Suprapubic skin (tissue), 4 donors: Measurements from ENCODE around the gene CNBD2. TPM values are rescaled to one million over a fixed set of nuclear protein-coding genes. Genes with fewer than 3 reads are reported as not detected.

Source experiments
- DNase-seq, 2 donors: peaks; one replicate each; pipeline ENCODE4 v3.0.0-alpha.2; 2019; ENCODE audit warnings: low spot score in 2 of 2
- H3K27ac ChIP-seq: fragments of 200-600 bp; sonication (generic); one replicate; pipeline ENCODE4 v1.5.1; 2019
- H3K27me3 ChIP-seq: fragments of 200-600 bp; sonication (generic); one replicate; pipeline ENCODE4 v1.5.1; 2019
- H3K36me3 ChIP-seq: fragments of 200-600 bp; sonication (generic); one replicate; pipeline ENCODE4 v1.5.1; 2019
- H3K4me1 ChIP-seq: fragments of 200-600 bp; sonication (generic); one replicate; pipeline ENCODE4 v1.5.1; 2019
- H3K4me3 ChIP-seq: fragments of 200-600 bp; sonication (generic); one replicate; pipeline ENCODE4 v1.5.1; 2019; ENCODE audit warnings: mild to moderate bottlenecking
- H3K9me3 ChIP-seq: fragments of 200-600 bp; sonication (generic); one replicate; pipeline ENCODE4 v1.5.1; 2019
- EP300 ChIP-seq: sonication (generic); formaldehyde crosslinking; IDR thresholded peaks from one replicate; pipeline ENCODE4 v1.6.1; 2017; ENCODE audit warnings: antibody characterized with exemption
- POLR2A ChIP-seq, 2 donors: fragments of 450-650 bp; IDR thresholded peaks; one replicate each; pipeline ENCODE4 v1.6.1; 2017; ENCODE audit warnings: antibody characterized with exemption in 2 of 2, mild to moderate bottlenecking in 2 of 2, moderate library complexity in 2 of 2
- POLR2AphosphoS5 ChIP-seq, 3 donors: sonication (generic); formaldehyde crosslinking; IDR thresholded peaks; one replicate each; pipeline ENCODE4 v1.6.1; 2017; ENCODE audit warnings: antibody characterized with exemption in 3 of 3
- WGBS: methylation state at CpG from one replicate; pipeline ENCODE4 v1.1.5; 2018; 5-methylcytosine and 5-hydroxymethylcytosine counted together
- total RNA-seq, 4 donors: library from RNA; depleted of rRNA; stranded (reverse); fragments of >200 nt; gene quantifications; one replicate each; pipeline ENCODE4 v1.1.0, GENCODE V29; 2016
- TF ChIP-seq, protein P1 (sequence below), 2 donors: fragments of 200-600 bp in 1 of 2; fragments of 450-650 bp in 1 of 2; sonication (generic) in 1 of 2; IDR thresholded peaks; one replicate each; pipeline ENCODE4 v1.5.1; 2016 to 2019; ENCODE audit warnings: antibody characterized with exemption in 2 of 2, mild to moderate bottlenecking in 1 of 2, moderate library complexity in 1 of 2

CNBD2 gene
- total RNA-seq, result 10 to 100 TPM in 2 of 4 donors, 1 to 10 TPM in 2; 6.4 to 19.7 (median 10.3) TPM

DNA sequence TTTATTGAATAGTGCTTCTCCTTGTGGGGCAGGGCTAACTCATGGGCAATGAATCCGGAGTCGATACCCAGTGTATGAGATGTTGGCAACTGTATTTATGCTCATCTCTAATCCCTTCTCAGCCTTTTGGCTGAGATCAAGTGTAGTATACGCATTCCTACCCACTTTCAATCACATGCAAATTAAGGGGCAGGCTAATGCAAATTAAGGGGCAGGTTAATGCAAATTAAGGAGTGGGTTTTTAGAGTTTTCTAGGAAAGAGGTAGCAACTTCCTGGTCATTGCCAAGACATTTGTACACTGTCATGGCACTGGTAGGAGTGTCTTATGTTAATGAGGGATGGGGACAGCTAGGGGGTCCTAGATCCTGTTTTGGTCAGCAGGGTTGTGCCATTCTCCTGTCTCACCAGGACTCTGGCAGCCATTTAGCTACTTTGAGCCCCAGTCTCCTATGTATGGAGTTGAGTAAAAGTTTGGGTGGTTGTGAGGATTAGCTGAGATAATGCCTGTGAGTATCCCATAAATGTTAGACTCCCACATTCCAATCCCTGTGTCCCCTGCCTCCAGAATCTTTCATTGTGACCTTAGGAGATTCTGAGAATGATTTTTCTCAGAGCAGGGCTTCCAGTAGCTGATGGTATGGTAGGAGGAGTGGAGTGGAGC, at the start of gene CNBD2:
Gene CNBD2 (plus strand): TSS at position 612 of the 662 bp plus-strand sequence. CDS start 173 bp downstream, outside the sequence.
- H3K36me3 ChIP-seq, result no peaks in the 10 kb centered on the region
- H3K9me3 ChIP-seq, result no peaks in the 10 kb centered on the region
- TF ChIP-seq, protein P1, sequence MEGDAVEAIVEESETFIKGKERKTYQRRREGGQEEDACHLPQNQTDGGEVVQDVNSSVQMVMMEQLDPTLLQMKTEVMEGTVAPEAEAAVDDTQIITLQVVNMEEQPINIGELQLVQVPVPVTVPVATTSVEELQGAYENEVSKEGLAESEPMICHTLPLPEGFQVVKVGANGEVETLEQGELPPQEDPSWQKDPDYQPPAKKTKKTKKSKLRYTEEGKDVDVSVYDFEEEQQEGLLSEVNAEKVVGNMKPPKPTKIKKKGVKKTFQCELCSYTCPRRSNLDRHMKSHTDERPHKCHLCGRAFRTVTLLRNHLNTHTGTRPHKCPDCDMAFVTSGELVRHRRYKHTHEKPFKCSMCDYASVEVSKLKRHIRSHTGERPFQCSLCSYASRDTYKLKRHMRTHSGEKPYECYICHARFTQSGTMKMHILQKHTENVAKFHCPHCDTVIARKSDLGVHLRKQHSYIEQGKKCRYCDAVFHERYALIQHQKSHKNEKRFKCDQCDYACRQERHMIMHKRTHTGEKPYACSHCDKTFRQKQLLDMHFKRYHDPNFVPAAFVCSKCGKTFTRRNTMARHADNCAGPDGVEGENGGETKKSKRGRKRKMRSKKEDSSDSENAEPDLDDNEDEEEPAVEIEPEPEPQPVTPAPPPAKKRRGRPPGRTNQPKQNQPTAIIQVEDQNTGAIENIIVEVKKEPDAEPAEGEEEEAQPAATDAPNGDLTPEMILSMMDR (IDR thresholded peaks at IDR 0.05), result no peak
- TF ChIP-seq POLR2AphosphoS5 (IDR thresholded peaks at IDR 0.05) (no peak), EP300 (no peak), POLR2A (IDR thresholded peaks at IDR 0.05) (no peak)
- H3K27me3 ChIP-seq, result no peaks in the 10 kb centered on the region
- no peak for DNase-seq
- no peak within 1 kb of the TSS for H3K4me3 ChIP-seq
- WGBS, result 98% methylated on average over 3 of the region's 3 CpGs
- H3K27ac ChIP-seq, result no peak within 1 kb of the TSS
- H3K4me1 ChIP-seq, result peaks cover 8% of the 10 kb centered on the region

DNA sequence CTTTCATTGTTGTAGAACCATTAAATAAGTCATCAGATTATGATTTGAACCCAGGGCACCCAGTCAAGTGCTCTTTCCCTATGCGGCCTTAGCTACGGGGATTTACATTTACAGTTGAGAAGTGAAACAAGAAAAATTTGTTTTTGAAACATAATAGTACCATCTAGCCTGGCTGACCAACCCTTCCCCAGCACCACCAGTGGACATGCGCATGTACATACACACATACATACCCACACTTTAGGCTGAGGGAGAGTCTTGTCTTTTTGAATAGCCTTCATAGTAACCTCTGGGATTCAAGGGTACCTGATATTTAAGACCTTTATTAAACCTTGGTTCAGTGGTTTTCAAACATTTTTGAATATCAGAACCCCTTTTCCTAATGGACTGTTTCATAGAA, 47.9 kb upstream of the CNBD2 start:
- Histone ChIP-seq H3K27me3 (no peaks in the 10 kb centered on the region), H3K4me1 (no peaks in the 10 kb centered on the region), H3K9me3 (no peaks in the 10 kb centered on the region), H3K36me3 (peaks cover 47% of the 10 kb centered on the region), H3K27ac (no peak overlapping the region), H3K4me3 (no peak overlapping the region)
- no peak for DNase-seq
- TF ChIP-seq POLR2A (IDR thresholded peaks at IDR 0.05), result no peak
- TF ChIP-seq, protein P1 (IDR thresholded peaks at IDR 0.05), result no peak
- TF ChIP-seq EP300, result no peak
- no peak for TF ChIP-seq POLR2AphosphoS5 (IDR thresholded peaks at IDR 0.05)
- 94% methylated on average over 3 of the region's 3 CpGs for WGBS

DNA sequence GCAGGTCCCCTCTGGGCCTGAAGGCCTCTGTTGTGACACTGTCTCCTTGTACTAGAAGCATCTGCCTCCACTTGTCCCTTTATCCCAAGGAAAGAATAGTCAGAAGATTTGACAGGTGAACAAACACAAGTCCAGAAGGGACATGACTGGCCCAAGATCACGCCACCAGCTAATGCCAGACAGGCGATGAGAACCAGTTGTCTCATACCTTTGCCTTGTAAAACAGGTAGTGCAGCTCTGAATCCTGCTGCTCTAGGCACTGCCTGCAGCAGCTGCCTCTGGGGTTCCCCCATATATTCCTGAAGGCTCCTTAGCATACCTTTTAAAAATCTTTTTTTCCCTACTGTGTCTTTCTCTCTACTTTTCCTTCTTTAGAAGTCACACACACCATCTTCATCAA, 39.1 kb upstream of the CNBD2 start:
- no peaks in the 10 kb centered on the region for H3K27me3 ChIP-seq
- DNase-seq, result no peak
- peaks cover 72% of the 10 kb centered on the region for H3K36me3 ChIP-seq
- H3K4me3 ChIP-seq, result no peak overlapping the region
- TF ChIP-seq, protein P1 (IDR thresholded peaks at IDR 0.05), result no peak
- TF ChIP-seq POLR2AphosphoS5 (IDR thresholded peaks at IDR 0.05) (no peak), POLR2A (IDR thresholded peaks at IDR 0.05) (no peak), EP300 (no peak)
- no peak overlapping the region for H3K27ac ChIP-seq
- H3K9me3 ChIP-seq, result no peaks in the 10 kb centered on the region
- H3K4me1 ChIP-seq, result no peaks in the 10 kb centered on the region
- 84% methylated on average over 2 of the region's 2 CpGs for WGBS

DNA sequence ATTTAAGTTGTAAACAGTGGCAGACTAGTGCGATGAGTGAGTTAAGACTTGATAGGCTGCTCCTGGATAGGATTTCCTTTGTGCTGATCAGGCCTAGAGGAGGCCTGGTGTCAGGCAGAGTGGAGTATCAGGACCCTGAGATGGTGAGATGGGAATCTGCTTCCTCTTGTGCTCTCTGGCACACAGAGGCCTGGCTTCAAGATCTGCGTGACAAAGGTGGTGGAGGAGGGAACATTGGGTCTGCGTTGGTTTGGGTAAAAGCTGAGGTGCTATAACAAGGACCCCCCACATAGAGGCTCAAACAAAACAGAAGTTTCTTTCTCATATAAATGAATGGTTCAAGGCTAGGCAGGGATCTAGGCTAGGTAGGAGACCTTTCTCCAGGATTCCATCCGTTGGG, 34.3 kb upstream of the CNBD2 start:
- Histone ChIP-seq H3K36me3 (peaks cover 75% of the 10 kb centered on the region), H3K9me3 (no peaks in the 10 kb centered on the region), H3K4me3 (no peak overlapping the region), H3K27me3 (no peaks in the 10 kb centered on the region), H3K4me1 (no peaks in the 10 kb centered on the region), H3K27ac (no peak overlapping the region)
- DNase-seq, result no peak
- TF ChIP-seq POLR2AphosphoS5 (IDR thresholded peaks at IDR 0.05) (no peak), EP300 (no peak), POLR2A (IDR thresholded peaks at IDR 0.05) (no peak)
- TF ChIP-seq, protein P1 (IDR thresholded peaks at IDR 0.05), result no peak
- WGBS, result 92% methylated on average over 4 of the region's 4 CpGs

DNA sequence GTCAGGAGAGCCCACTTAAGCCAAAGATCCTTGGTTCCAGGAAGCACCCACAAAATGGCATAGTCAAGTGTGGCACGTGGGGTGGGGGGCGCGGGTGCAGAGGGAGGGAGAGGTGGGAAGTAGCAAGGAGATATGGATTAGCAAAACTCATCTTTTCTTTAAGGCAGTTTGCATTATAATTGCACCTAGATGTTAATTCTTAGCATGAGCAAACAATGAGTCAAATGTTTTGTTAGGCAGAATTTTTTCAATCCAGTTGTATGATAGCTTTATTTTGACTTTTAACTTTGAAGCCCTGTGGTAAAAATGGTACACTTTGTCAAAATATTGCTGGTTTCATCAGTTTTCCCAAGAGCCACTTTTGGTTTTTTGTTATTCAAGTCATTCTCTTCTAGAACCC, 29.1 kb upstream of the CNBD2 start:
- Histone ChIP-seq H3K27ac (no peak overlapping the region), H3K36me3 (peaks cover 67% of the 10 kb centered on the region), H3K4me3 (no peak overlapping the region), H3K9me3 (no peaks in the 10 kb centered on the region), H3K4me1 (no peaks in the 10 kb centered on the region), H3K27me3 (no peaks in the 10 kb centered on the region)
- 91% methylated on average over 3 of the region's 3 CpGs for WGBS
- no peak for DNase-seq
- TF ChIP-seq EP300, result no peak
- TF ChIP-seq POLR2A (IDR thresholded peaks at IDR 0.05), result no peak
- TF ChIP-seq, protein P1 (IDR thresholded peaks at IDR 0.05), result no peak
- TF ChIP-seq POLR2AphosphoS5 (IDR thresholded peaks at IDR 0.05), result no peak
